GM19351 (cell line): ENCODE measurements around the gene NDUFC1.
"Not testable (repeated sequence)": the region's sequence is repeated elsewhere in the genome, so short reads cannot be mapped to it uniquely, and the experiment has no call there.

ENCODE experiments used
- ATAC-seq: cut with Tn5 transposase; IDR thresholded peaks from one replicate; pipeline ENCODE4 v1.9.1; 2021; ENCODE audit warnings: mild to moderate bottlenecking, moderate library complexity; ENCODE audit not compliant: unreplicated experiment

Gene NDUFC1

GRCh38 chr4:139301821-139302611 is at the start of gene NDUFC1:
NDUFC1 (minus strand) TSS chr4:139302477; CDS start chr4:139295798, 6,679 bp downstream.
- ATAC-seq = peak; percentile 35

- ATAC-seq = no peak
Measured at GRCh38 chr4:139337612-139338011, 35.3 kb upstream of the NDUFC1 start.

DNA sequence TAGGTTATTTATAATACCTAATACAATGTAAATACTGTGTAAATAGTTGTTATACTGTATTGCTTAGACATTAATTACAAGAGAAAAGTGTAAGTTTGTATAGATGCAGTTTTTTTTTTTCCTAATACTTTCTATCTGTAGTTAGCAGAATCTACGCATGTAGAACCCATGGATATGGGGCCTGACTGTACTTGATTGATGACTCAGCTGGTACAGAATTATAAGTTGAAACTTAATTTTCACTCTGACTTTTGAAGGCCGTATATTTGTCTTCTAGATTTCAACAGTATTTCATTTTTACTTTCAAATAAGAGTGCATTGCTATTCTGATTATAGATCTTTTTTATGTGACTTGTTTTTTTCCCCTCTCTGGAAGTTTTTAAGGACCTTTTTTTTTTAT is 30.8 kb upstream of the NDUFC1 start:
- no peak for ATAC-seq

DNA sequence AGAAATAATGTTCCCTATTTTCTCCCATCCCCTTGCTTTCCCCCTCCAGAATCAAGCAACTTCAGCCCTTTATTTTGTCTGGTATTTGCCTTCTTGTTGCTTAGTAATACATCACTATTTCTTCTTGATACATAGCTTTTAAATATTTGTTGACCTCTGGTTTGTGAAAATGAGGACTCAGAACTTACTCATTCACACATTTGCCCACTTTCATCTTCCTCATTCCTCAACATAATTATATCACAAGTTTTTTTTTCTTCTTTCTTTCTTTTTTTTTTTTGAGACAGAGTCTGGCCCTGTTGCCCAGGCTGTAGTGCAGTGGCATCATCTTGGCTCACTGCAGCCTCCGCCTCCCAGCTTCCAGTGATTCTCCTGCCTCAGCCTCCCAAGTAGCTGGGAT is 28.9 kb upstream of the NDUFC1 start:
- ATAC-seq = no peak

DNA sequence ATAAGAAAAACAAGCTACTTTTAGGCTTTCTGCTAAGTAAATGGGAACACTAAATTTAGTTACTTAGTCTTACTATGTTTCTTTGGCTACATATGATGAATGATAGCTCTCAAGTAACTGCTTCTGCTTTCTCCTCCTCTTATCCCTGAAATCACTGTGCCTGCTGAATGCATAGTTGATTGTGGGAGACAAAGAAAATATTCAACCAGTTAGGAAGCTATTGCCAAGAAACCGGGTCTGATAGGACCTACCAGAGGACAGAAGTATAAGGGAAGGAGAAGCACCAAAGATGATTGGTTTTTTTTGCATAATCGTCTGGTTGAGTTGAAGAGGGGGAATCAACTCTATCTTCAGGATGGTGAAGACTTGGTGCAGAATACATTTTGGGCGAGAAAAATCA is 28.0 kb upstream of the NDUFC1 start:
- ATAC-seq = no peak

DNA sequence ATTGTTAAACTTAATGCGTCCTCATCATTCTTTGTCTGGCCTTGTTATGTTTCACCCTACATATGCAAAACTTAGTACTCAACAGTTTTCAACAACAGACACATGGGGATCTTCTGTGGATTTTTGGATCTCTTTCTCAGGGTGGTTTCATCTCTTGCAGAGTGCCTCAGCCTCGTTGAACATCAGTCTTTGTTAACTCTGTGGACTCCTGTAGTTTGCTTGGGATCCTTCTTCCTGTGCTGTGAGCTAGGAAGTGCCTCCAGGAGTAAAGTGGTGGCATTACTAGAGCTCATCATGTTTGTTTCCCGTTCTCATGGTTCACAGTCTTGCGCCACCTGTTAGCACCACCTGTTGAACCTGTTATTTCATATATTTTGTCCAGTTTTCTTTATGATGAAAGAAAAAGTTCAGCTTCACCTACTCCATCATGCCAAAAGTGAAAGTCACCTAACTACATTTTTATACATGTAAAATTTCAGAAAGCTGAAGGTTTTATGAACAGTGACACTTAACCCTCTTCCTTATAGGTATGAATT is 27.5 kb upstream of the NDUFC1 start:
- no peak for ATAC-seq

DNA sequence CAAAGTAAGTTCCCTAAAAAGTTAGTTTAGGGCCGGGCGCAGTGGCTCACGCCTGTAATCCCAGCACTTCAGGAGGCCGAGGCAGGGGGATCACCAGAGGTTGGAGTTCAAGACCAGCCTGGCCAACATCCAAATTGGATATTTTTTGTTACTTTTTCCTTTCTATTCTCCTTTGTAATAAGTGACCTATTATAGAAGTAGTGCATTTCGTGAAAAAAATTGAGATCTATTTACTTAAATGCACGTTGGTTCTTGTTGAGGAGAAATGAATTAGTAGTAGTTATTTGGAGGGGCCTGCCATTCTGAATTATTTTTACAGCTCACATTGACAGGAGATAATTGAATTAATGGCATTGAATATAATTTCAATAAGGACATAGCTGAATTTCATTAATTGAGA is 22.3 kb upstream of the NDUFC1 start:
- no peak for ATAC-seq

DNA sequence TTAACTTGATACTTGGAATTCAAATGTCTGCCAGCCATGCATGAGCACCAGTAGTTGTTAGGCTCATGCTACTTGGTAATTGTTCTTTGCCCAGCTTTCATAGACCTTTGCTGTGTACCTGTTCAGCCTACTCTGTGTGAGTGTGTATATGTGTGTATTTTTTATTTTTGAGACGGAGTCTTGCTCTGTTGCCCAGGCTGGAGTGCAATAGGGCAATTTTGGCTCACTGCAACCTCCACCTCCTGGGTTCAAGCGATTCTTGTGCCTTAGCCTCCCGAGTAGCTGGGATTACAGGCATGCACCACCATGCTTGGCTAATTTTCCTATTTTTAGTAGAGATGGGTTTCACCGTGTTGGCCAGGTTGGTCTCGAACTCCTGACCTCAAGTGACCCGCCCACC is 20.3 kb upstream of the NDUFC1 start:
- not testable (repeated sequence) for ATAC-seq

DNA sequence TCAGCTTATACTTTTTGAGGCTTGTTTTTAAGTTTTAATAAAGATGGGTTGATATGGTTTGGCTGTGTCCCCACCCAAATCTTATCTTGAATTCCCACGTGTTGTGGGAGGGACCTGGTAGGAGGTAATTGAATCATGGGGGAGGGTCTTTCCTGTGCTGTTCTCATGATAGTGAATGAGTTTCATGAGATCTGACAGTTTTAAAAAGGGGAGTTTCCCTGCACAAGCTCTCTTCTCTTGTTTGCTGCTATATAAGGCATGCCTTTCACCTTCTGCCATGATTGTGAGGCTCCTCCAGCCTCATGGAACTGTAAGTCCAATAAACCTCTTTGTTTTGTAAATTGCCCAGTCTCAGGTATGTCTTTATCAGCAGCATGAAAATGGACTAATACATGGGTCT is 19.8 kb upstream of the NDUFC1 start:
- ATAC-seq = not testable (repeated sequence)

GRCh38 chr4:139319571-139319970 is 17.3 kb upstream of the NDUFC1 start:
- no peak for ATAC-seq

- no peak for ATAC-seq
Measured at GRCh38 chr4:139317635-139318034, 15.4 kb upstream of the NDUFC1 start.

DNA sequence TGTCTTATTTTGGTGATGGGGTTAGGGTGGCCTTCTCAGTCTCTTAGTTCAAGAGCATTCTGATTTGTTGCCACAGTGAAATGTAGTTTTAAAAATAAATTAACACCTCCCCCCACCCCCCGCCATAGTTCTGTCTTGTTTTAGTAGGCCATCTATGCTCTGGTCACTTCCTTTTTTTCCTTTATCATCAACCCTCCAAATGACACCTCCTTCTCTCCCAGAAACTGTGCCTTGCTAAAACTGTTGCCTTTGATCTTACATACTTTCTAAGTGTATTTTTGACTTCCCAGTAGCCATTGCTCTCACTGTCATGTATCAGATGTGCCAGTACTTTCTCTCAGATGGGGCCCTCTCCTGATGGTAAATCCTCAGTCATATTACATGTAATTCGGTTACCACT is 14.5 kb upstream of the NDUFC1 start:
- ATAC-seq = no peak

GRCh38 chr4:139315221-139315675 is 13.0 kb upstream of the NDUFC1 start:
- peak; percentile 76 for ATAC-seq

DNA sequence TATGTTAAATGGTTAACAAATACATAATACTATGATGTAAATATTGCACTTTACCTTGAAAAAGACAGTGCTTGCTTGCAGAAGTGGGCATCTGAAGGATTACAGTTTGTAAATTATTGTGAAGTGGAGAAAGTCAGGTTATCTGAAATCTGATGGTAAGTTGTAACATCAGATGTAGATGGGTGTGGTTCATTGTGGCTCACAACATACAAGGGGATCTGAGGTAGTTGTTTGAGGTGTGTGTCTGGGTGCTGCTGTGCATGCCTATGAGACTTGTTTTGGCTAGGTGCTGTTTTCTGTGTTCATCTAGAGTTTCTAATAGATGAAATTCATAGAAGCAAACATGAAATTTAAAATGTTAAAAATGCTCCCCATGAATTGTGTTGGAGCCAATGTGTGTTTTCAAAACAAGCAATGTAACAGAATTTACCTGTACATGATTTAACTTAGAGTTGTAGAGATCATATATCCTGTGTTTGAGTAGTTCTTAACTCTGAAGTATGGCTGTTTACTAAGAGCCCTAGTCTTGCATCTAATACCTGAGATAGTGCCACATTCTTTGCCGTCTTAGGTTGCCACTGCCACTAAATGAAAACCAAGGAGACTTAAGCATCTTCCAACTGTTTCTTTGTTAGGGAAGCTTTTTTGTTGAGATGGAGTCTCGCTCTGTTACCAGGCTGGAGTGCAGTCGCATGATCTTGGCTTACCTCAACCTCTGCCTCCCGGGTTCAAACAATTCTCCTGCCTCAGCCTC is 11.9 kb upstream of the NDUFC1 start:
- no peak for ATAC-seq

DNA sequence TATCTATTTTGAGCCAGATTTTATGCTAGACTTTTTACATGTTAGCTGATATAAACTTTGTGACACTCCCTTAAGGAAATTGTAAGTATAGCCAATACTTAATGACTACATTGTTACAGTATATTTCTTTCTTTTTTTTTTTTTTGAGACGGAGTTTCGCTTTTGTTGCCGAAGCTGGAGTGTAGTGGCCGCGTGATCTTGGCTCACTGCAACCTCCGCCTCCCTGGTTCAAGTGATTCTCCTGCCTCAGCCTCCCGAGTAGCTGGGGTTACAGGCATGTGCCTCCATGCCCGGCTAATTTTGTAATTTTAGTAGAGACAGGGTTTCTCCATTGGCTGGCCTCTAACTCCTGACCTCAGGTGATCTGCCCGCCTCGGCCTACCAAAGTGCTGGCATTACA is 11.1 kb upstream of the NDUFC1 start:
- ATAC-seq = not testable (repeated sequence)

GRCh38 chr4:139312552-139313332 is 10.5 kb upstream of the NDUFC1 start:
- no peak for ATAC-seq

DNA sequence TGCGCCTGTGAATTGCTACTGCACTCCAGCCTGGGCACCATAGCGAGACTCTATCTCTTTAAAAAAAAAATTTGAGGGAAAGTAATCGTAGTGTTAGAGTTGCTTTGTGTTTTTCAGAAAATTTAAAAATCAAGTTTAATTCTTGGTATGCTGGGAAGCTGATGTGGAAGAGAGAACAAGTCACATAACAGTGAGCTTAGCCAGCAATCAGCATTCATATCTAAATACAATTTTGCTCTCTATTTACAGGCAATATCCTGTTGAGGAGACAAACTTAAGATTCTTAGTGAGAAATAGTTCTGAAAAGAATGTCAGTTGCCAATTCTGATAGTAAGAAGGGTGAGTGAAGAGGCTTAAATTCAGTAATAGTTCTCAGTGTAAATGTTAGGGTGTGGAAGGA is 9.6 kb upstream of the NDUFC1 start:
- ATAC-seq = no peak

DNA sequence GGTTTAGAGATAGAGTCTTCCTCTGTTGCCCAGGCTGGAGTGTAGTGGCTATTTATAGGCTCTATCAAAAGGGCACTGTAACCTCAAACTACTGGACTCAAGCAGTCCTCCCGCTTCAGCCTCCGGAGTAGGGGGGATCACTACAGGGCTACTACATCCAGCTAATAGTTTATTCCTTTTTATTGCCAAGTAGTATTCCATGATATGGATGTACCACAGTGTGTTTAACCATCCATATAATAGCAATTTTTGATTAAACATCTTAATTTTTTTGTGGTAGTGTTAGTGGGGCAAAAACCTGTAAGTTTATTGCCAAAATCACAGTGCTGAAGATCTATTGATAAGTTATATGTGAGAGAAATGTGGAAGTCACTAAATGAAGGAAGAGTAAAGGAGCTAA is 2.6 kb upstream of the NDUFC1 start:
- no peak for ATAC-seq

GRCh38 chr4:139301113-139301820 is 1.0 kb downstream of the NDUFC1 start, which contains the start of gene NAA15:
NAA15 (plus strand) TSS chr4:139301505; CDS start chr4:139301778, 273 bp downstream.
- peak; percentile 76 for ATAC-seq

DNA sequence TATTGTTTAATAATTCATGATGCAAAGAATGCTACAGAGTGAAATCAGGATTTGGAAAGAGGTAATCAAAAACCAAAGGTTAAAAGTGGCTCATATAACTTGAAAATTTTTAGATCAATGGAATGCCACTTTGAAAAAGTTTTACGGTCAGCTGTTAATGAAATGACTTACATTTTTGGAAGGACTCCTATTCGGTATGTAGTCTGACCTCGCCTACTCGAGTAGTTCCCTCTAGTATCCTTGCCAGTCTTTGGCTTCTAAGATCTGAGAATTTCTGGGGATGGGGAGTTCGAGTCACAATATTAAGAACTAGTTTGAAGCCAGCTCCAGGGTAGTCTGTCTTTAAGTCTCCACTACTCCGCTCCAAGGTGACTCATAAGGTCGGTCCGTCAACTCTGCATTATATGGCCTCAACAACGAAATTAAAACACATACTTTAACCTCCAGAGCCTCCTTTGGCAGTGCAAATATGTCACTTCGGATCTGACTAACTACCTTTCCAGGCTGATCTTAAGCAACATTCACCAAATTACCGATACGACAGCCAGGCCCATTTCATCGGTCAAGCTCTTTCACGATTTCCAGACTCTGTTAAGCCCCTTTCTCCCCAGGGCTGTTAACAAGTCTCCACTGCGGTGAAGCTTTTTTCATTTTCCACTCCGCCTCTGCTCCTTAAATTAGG is 1.7 kb downstream of the NDUFC1 start:
- ATAC-seq = peak; percentile 10
